Stimulated activated CD4-positive, alpha-beta T cell treated with anti-CD3 and anti-CD28 coated beads, TNF-alpha, amount 100 ng/mL, for 4 hours (primary cell): Measurements from ENCODE around the gene GRM1.

Experiments used
- DNase-seq, 3 experiments: peaks; one replicate each; pipeline ENCODE4 v3.0.0-alpha.2; 2020; ENCODE audit warnings: low read depth in 3 of 3

GRM1 gene

GRCh38 chr6:146367061-146367460 is 338.2 kb downstream of the GRM1 start:
- no peak for DNase-seq

GRCh38 chr6:146369866-146370265 is 341.0 kb downstream of the GRM1 start:
- DNase-seq = no peak

- no peak for DNase-seq
Measured at GRCh38 chr6:146381486-146381885, 352.6 kb downstream of the GRM1 start.

GRCh38 chr6:146388736-146389364 is 360.0 kb downstream of the GRM1 start:
- DNase-seq = no peak

GRCh38 chr6:146389740-146390139 is 360.9 kb downstream of the GRM1 start:
- no peak for DNase-seq

- no peak for DNase-seq
Measured at GRCh38 chr6:146397638-146398037, 368.8 kb downstream of the GRM1 start.

- no peak for DNase-seq
Measured at GRCh38 chr6:146402476-146402875, 373.6 kb downstream of the GRM1 start.

GRCh38 chr6:146408583-146408982 is 379.7 kb downstream of the GRM1 start:
- no peak for DNase-seq

- no peak for DNase-seq
Measured at GRCh38 chr6:146410851-146411595, 382.2 kb downstream of the GRM1 start.

- DNase-seq = no peak
Measured at GRCh38 chr6:146419576-146419975, 390.7 kb downstream of the GRM1 start.

- DNase-seq = no peak
Measured at GRCh38 chr6:146420255-146420654, 391.4 kb downstream of the GRM1 start.

- DNase-seq = no peak
Measured at GRCh38 chr6:146422789-146423375, 394.0 kb downstream of the GRM1 start.

- DNase-seq = no peak
Measured at GRCh38 chr6:146423452-146423851, 394.6 kb downstream of the GRM1 start.

- DNase-seq = no peak
Measured at GRCh38 chr6:146426516-146426915, 397.7 kb downstream of the GRM1 start.

- no peak for DNase-seq
Measured at GRCh38 chr6:146429831-146430230, 401.0 kb downstream of the GRM1 start.

- no peak for DNase-seq
Measured at GRCh38 chr6:146433881-146434731, 405.2 kb downstream of the GRM1 start.

- DNase-seq = no peak
Measured at GRCh38 chr6:146434732-146435390, 406.0 kb downstream of the GRM1 start.

- DNase-seq = no peak
Measured at GRCh38 chr6:146441907-146442306, 413.0 kb downstream of the GRM1 start.

GRCh38 chr6:146444189-146444588 is 415.3 kb downstream of the GRM1 start:
- DNase-seq = no peak

- DNase-seq = no peak
Measured at GRCh38 chr6:146445233-146445632, 416.4 kb downstream of the GRM1 start.

- no peak for DNase-seq
Measured at GRCh38 chr6:146456886-146457285, 428.0 kb downstream of the GRM1 start.

GRCh38 chr6:146460941-146461340 is 432.1 kb downstream of the GRM1 start:
- no peak for DNase-seq
